H1 (cell line): ENCODE measurements around the gene CAPN7. TPM values are rescaled to one million over a fixed set of nuclear protein-coding genes. Genes with fewer than 3 reads are reported as not detected.

ENCODE experiments used
- CTCF ChIA-PET: fragments of 300-600 bp; sonication (Branson Sonifier 250); formaldehyde crosslinking; loops from one replicate; lab custom pipeline; 2021; ENCODE audit not compliant: partially characterized antibody; lab: Charles Lee
- POLR2A ChIA-PET: fragments of 300-600 bp; sonication (Branson Sonifier 250); formaldehyde crosslinking; loops from one replicate; lab custom pipeline; 2021; ENCODE audit warnings: inconsistent platforms; ENCODE audit not compliant: partially characterized antibody; lab: Charles Lee
- DNase-seq, 2 experiments: peaks; one replicate each; pipeline versions ENCODE4 v3.0.0 to v3.0.0-alpha.2; 2010 to 2022; ENCODE audit warnings: low spot score in 2 of 2, low read depth in 1 of 2, mixed read lengths in 1 of 2
- FAIRE-seq: peaks from 2 replicates; lab custom pipeline; 2011; peaks lifted over from hg19 to GRCh38; lab: Jason Lieb, UNC
- H2AFZ ChIP-seq: 2 replicates; pipeline ENCODE4 v1.8.1; 2012; ENCODE audit warnings: low read length, inconsistent platforms
- H2AK5ac ChIP-seq: 2 replicates; pipeline ENCODE4 v1.6.1; 2013; ENCODE audit warnings: low read depth, low read length
- H2BK120ac ChIP-seq: replicated peaks from 2 replicates; pipeline ENCODE3; 2013; ENCODE audit warnings: low read depth, low read length, inconsistent platforms
- H2BK12ac ChIP-seq: 2 replicates; pipeline ENCODE4 v1.6.1; 2013; ENCODE audit warnings: low read depth, low read length
- H2BK15ac ChIP-seq: 2 replicates; pipeline ENCODE4 v1.6.1; 2013; ENCODE audit warnings: low read length
- H2BK20ac ChIP-seq: 2 replicates; pipeline ENCODE4 v1.6.1; 2013; ENCODE audit warnings: low read length
- H2BK5ac ChIP-seq: 2 replicates; pipeline ENCODE4 v1.6.1; 2013; ENCODE audit warnings: low read depth, low read length
- H3K14ac ChIP-seq: 2 replicates; pipeline ENCODE4 v1.6.1; 2013; ENCODE audit warnings: inconsistent platforms; ENCODE audit not compliant: insufficient read length
- H3K18ac ChIP-seq: 2 replicates; pipeline ENCODE4 v1.6.1; 2013; ENCODE audit warnings: low read length; ENCODE audit errors: extremely low read depth
- H3K23ac ChIP-seq: 2 replicates; pipeline ENCODE4 v1.6.1; 2013; ENCODE audit warnings: inconsistent platforms; ENCODE audit not compliant: insufficient read length
- H3K23me2 ChIP-seq: 2 replicates; pipeline ENCODE4 v1.6.1; 2013; ENCODE audit warnings: low read depth, low read length
- H3K27ac ChIP-seq: 2 replicates; pipeline ENCODE4 v1.6.1; 2011; ENCODE audit warnings: low read depth, low read length, inconsistent platforms
- H3K27me3 ChIP-seq, 4 experiments: replicated peaks in 1 of 4; 1 replicate in 1 of 4; 2 replicates in 3 of 4; pipeline versions ENCODE4 v1.6.1 to v1.8.1; 2011 to 2013; ENCODE audit warnings: low read length in 3 of 4, mild to moderate bottlenecking in 3 of 4, inconsistent platforms in 2 of 4, mixed read lengths in 2 of 4, moderate library complexity in 1 of 4; ENCODE audit not compliant: control insufficient read depth in 3 of 4, insufficient read depth in 3 of 4; ENCODE audit errors: extremely low read depth in 1 of 4
- H3K36me3 ChIP-seq, 4 experiments: 2 replicates each; pipeline versions ENCODE4 v1.6.1 to v1.8.1; 2011 to 2013; ENCODE audit warnings: mild to moderate bottlenecking in 4 of 4, low read length in 3 of 4, moderate library complexity in 2 of 4, control low read depth in 1 of 4, inconsistent platforms in 1 of 4; ENCODE audit not compliant: insufficient read depth in 4 of 4, control insufficient read depth in 2 of 4
- H3K4ac ChIP-seq: replicated peaks from 2 replicates; pipeline ENCODE3; 2013; ENCODE audit warnings: low read length, low read depth, mixed read lengths, inconsistent platforms; ENCODE audit not compliant: insufficient read length
- H3K4me1 ChIP-seq, 4 experiments: replicated peaks in 1 of 4; 1 replicate in 1 of 4; 2 replicates in 3 of 4; pipeline versions ENCODE4 v1.6.1 to v1.8.1; 2011 to 2013; ENCODE audit warnings: low read length in 3 of 4, inconsistent platforms in 2 of 4, mixed read lengths in 1 of 4; ENCODE audit not compliant: insufficient read depth in 4 of 4, control insufficient read depth in 3 of 4
- H3K4me2 ChIP-seq, 2 experiments: 2 replicates each; pipeline versions ENCODE4 v1.6.1 to v1.8.1; 2011 to 2013; ENCODE audit warnings: low read depth in 2 of 2, low read length in 2 of 2, control low read depth in 1 of 2, inconsistent platforms in 1 of 2, mild to moderate bottlenecking in 1 of 2; ENCODE audit not compliant: insufficient read depth in 1 of 2
- H3K4me3 ChIP-seq, 4 experiments: fragments of 200-600, 300-600 bp in 1 of 4; sonication (generic), shearing (Covaris generic), sonication (Bioruptor Twin) in 1 of 4; 2 replicates each; pipeline versions ENCODE4 v1.5.1 to v1.8.1; 2011 to 2016; ENCODE audit warnings: low read length in 4 of 4, low read depth in 3 of 4, control low read depth in 2 of 4, inconsistent platforms in 2 of 4, mild to moderate bottlenecking in 2 of 4, mixed read lengths in 1 of 4, moderate library complexity in 1 of 4; ENCODE audit not compliant: insufficient read depth in 2 of 4; ENCODE audit errors: extremely low read depth in 1 of 4
- H3K56ac ChIP-seq: replicated peaks from 2 replicates; pipeline ENCODE3; 2013; ENCODE audit warnings: low read depth, mild to moderate bottlenecking, mixed read lengths, low read length, inconsistent platforms; ENCODE audit not compliant: insufficient read length
- H3K79me1 ChIP-seq: 2 replicates; pipeline ENCODE4 v1.6.1; 2013; ENCODE audit warnings: low read depth, low read length, control low read depth
- H3K79me2 ChIP-seq, 2 experiments: 2 replicates each; pipeline versions ENCODE4 v1.6.1 to v1.8.1; 2012 to 2013; ENCODE audit warnings: low read length in 2 of 2, mild to moderate bottlenecking in 2 of 2, inconsistent platforms in 1 of 2; ENCODE audit not compliant: insufficient read depth in 2 of 2, control insufficient read depth in 1 of 2
- H3K9ac ChIP-seq, 4 experiments: replicated peaks in 1 of 4; 1 replicate in 1 of 4; 2 replicates in 3 of 4; pipeline versions ENCODE4 v1.6.1 to v1.8.1; 2011 to 2013; ENCODE audit warnings: low read depth in 3 of 4, low read length in 3 of 4, control low read depth in 2 of 4, mild to moderate bottlenecking in 2 of 4, moderate library complexity in 2 of 4, inconsistent platforms in 1 of 4; ENCODE audit errors: extremely low read depth in 1 of 4
- H3K9me3 ChIP-seq, 2 experiments: 2 replicates each; pipeline versions ENCODE4 v1.6.1 to v1.8.1; 2012 to 2013; ENCODE audit warnings: mild to moderate bottlenecking in 2 of 2, moderate library complexity in 2 of 2, control low read depth in 1 of 2, inconsistent platforms in 1 of 2, low read depth in 1 of 2, low read length in 1 of 2, mixed read lengths in 1 of 2; ENCODE audit not compliant: insufficient read depth in 2 of 2
- H4K20me1 ChIP-seq, 2 experiments: replicated peaks in 1 of 2; 2 replicates each; pipeline versions ENCODE3 to v1.8.1; 2011 to 2013; ENCODE audit warnings: inconsistent platforms in 2 of 2, low read length in 2 of 2, mild to moderate bottlenecking in 1 of 2; ENCODE audit not compliant: insufficient read depth in 2 of 2, control insufficient read depth in 1 of 2
- H4K5ac ChIP-seq: 2 replicates; pipeline ENCODE4 v1.6.1; 2013; ENCODE audit warnings: low read length, low read depth, mixed read lengths, inconsistent platforms; ENCODE audit not compliant: insufficient read length
- H4K8ac ChIP-seq: 2 replicates; pipeline ENCODE4 v1.8.0; 2013; ENCODE audit warnings: mild to moderate bottlenecking, moderate library complexity, low read length, inconsistent platforms; ENCODE audit not compliant: insufficient read depth; ENCODE audit errors: extremely low read depth
- H4K91ac ChIP-seq: replicated peaks from 2 replicates; pipeline ENCODE3; 2013; ENCODE audit warnings: low read length, mixed read lengths, inconsistent platforms; ENCODE audit not compliant: insufficient read length
- RBBP5 ChIP-seq: IDR thresholded peaks from 2 replicates; pipeline ENCODE4 v1.7.1; 2012; ENCODE audit warnings: low read depth, mild to moderate bottlenecking, inconsistent platforms, low read length, moderate library complexity, borderline replicate concordance
- RFX5 ChIP-seq: IDR thresholded peaks from 2 replicates; pipeline ENCODE4 v1.6.1; 2011; ENCODE audit warnings: low read depth, low read length, improper control_type of control experiment, borderline replicate concordance
- WGBS, 2 experiments: shearing (Covaris generic) in 1 of 2; methylation state at CpG; one replicate each; pipeline versions ENCODE4 v1.1.6 to v1.1.7; 2013 to 2015; ENCODE audit warnings: low lambda C conversion rate in 2 of 2, mixed read lengths in 2 of 2, inconsistent platforms in 1 of 2, low coverage in 1 of 2, missing lambda C conversion rate in 1 of 2; ENCODE audit not compliant: insufficient replicate concordance in 2 of 2, insufficient coverage in 1 of 2, insufficient read length in 1 of 2; ENCODE audit errors: extremely low coverage in 1 of 2, missing lambda C conversion rate in 1 of 2; 5-methylcytosine and 5-hydroxymethylcytosine counted together
- polyA plus RNA-seq, 7 experiments: library from polyadenylated mRNA; depleted of rRNA in 3 of 7; stranded (reverse) in 5 of 7; unstranded in 2 of 7; fragments of >200 nt in 5 of 7; fragments of 200-250 nt in 2 of 7; gene quantifications; 1 replicate in 5 of 7; 2 replicates in 1 of 7; 4 replicates in 1 of 7; pipeline versions ENCODE4 v1.2.1 to v1.2.3, GENCODE V29; 2011 to 2013; ENCODE audit warnings: missing spikeins in 2 of 7, mixed read lengths in 2 of 7
- total RNA-seq: library from RNA; stranded (reverse); fragmentation: NEBNext Ultra II Directional; extraction: Animal tissue kit (Norgen Biotek cat#: 25700); gene quantifications from 2 replicates; pipeline ENCODE4 v1.2.1, GENCODE V29; 2021
- TF ChIP-seq, protein P1 (sequence below): IDR thresholded peaks from 2 replicates; pipeline ENCODE4 v1.6.1; 2012; ENCODE audit warnings: low read length, inconsistent platforms
- TF ChIP-seq, protein P2 (sequence below): IDR thresholded peaks from 2 replicates; pipeline ENCODE4 v1.6.1; 2012; ENCODE audit warnings: inconsistent platforms

The CAPN7 gene
- total and polyA plus RNA-seq, 2 of the 8 experiments (the other 6 are each of a cell fraction or from before 2014, with no cell fraction given), result 5.3 to 13.2 TPM

GRCh38 chr3:15205482-15205933, 538 bp upstream of the CAPN7 start:
- Histone ChIP-seq H3K4ac (no peak overlapping the region), H3K9ac (peak overlapping the region in 2 of 4 experiments; percentile 43 to 45; a peak in 3 of 7 replicates), H2BK12ac (no peak overlapping the region), H3K79me2 (peaks cover 0 to 11% of the 10 kb centered on the region in 2 experiments; a peak in 2 of 4 replicates), H2AK5ac (no peak overlapping the region), H4K8ac (no peak overlapping the region), H3K4me3 (peak overlapping the region; percentile 83 to 92 (median 86)), H3K4me1 (peaks cover 0 to 3% (median 1%) of the 10 kb centered on the region in 4 experiments; a peak in 3 of 7 replicates), H3K27ac (no peak overlapping the region), H2BK20ac (no peak overlapping the region), H2BK5ac (no peak overlapping the region), H3K27me3 (no peaks in the 10 kb centered on the region; a peak in 2 of 7 replicates), H3K56ac (no peak overlapping the region), H3K14ac (no peak overlapping the region), H3K23ac (no peak overlapping the region), H3K9me3 (no peaks in the 10 kb centered on the region), H3K23me2 (peaks cover 7% of the 10 kb centered on the region; the same call in 1 of the 2 replicates), H3K79me1 (no peaks in the 10 kb centered on the region; the same call in 1 of the 2 replicates), H3K36me3 (no peaks in the 10 kb centered on the region; a peak in 1 of 8 replicates), H3K18ac (0 out of 2 replicates have a peak overlapping the region, but pooled peaks have one; percentile 55), H2BK15ac (0 out of 2 replicates have a peak overlapping the region, but pooled peaks have one; percentile 76), H2BK120ac (no peak overlapping the region), H4K20me1 (peaks cover 0 to 2% of the 10 kb centered on the region in 2 experiments), H3K4me2 (peak overlapping the region; percentile 70 to 80), H4K5ac (peak overlapping the region; percentile 36), H4K91ac (peak overlapping the region; percentile 44), H2AFZ (peak overlapping the region; percentile 37; the same call in 1 of the 2 replicates)
- TF ChIP-seq, protein P1, sequence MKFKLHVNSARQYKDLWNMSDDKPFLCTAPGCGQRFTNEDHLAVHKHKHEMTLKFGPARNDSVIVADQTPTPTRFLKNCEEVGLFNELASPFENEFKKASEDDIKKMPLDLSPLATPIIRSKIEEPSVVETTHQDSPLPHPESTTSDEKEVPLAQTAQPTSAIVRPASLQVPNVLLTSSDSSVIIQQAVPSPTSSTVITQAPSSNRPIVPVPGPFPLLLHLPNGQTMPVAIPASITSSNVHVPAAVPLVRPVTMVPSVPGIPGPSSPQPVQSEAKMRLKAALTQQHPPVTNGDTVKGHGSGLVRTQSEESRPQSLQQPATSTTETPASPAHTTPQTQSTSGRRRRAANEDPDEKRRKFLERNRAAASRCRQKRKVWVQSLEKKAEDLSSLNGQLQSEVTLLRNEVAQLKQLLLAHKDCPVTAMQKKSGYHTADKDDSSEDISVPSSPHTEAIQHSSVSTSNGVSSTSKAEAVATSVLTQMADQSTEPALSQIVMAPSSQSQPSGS, result no peak
- TF ChIP-seq RFX5 (no peak), RBBP5 (no peak)
- TF ChIP-seq, protein P2, sequence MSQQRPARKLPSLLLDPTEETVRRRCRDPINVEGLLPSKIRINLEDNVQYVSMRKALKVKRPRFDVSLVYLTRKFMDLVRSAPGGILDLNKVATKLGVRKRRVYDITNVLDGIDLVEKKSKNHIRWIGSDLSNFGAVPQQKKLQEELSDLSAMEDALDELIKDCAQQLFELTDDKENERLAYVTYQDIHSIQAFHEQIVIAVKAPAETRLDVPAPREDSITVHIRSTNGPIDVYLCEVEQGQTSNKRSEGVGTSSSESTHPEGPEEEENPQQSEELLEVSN, result no peak
- ChIA-PET POLR2A (interaction anchor here (0.6 to 1.3 kb wide), 7 partner anchors 9 to 97 kb away, joined by 3 to 4 read pairs (median 3); no protein-coding TSS in a partner anchor), CTCF (interaction anchor here (0.6 to 7.2 kb wide), 20 partner anchors 9 to 202 kb away, joined by 3 to 86 read pairs (median 4); no protein-coding TSS in a partner anchor)
- WGBS, 2 experiments, result 6% methylated on average over 3 of the region's 3 CpGs; no CpG with 5 or more reads in 1 of the 2 experiments
- DNase-seq, result no peak
- FAIRE-seq, result no peak
